HEK293 (cell line): ENCODE results near the gene RIGI.

ENCODE experiments used
- GLIS2 ChIP-seq: fragments of 450-650 bp; formaldehyde crosslinking; IDR thresholded peaks from 2 replicates; pipeline ENCODE4 v1.5.1; 2016; ENCODE audit warnings: missing biosample characterization, missing genetic modification characterization
- KLF9 ChIP-seq: fragments of 450-650 bp; formaldehyde crosslinking; IDR thresholded peaks from 2 replicates; pipeline ENCODE4 v1.5.1; 2016; ENCODE audit warnings: missing biosample characterization, missing genetic modification characterization, low read depth
- PATZ1 ChIP-seq: fragments of 450-650 bp; formaldehyde crosslinking; IDR thresholded peaks from 2 replicates; pipeline ENCODE4 v1.5.1; 2016; ENCODE audit warnings: missing biosample characterization, missing genetic modification characterization
- SCRT2 ChIP-seq: fragments of 450-650 bp; formaldehyde crosslinking; IDR thresholded peaks from 2 replicates; pipeline ENCODE4 v1.5.1; 2016; ENCODE audit warnings: missing biosample characterization, missing genetic modification characterization
- SP3 ChIP-seq: fragments of 450-650 bp; formaldehyde crosslinking; IDR thresholded peaks from 2 replicates; pipeline ENCODE4 v1.5.1; 2016; ENCODE audit warnings: missing biosample characterization, missing genetic modification characterization
- TRIM28 ChIP-seq: IDR thresholded peaks from 2 replicates; pipeline ENCODE4 v1.6.1; 2011; ENCODE audit warnings: low read length, control low read depth, borderline replicate concordance
- WT1 ChIP-seq: fragments of 450-650 bp; formaldehyde crosslinking; IDR thresholded peaks from 2 replicates; pipeline ENCODE4 v1.5.1; 2016; ENCODE audit warnings: missing biosample characterization, missing genetic modification characterization
- ZBTB20 ChIP-seq: fragments of 450-650 bp; formaldehyde crosslinking; IDR thresholded peaks from 2 replicates; pipeline ENCODE4 v1.5.1; 2016; ENCODE audit warnings: missing biosample characterization, missing genetic modification characterization
- ZBTB44 ChIP-seq: fragments of 450-650 bp; IDR thresholded peaks from 2 replicates; pipeline ENCODE4 v1.5.1; 2018; ENCODE audit warnings: missing biosample characterization, mild to moderate bottlenecking, missing genetic modification characterization
- ZBTB8A ChIP-seq: fragments of 450-650 bp; formaldehyde crosslinking; IDR thresholded peaks from 2 replicates; pipeline ENCODE4 v1.5.1; 2016; ENCODE audit warnings: missing biosample characterization, missing genetic modification characterization
- ZFHX2 ChIP-seq: fragments of 450-650 bp; formaldehyde crosslinking; conservative IDR thresholded peaks from 2 replicates; pipeline ENCODE4 v1.5.1; 2016; ENCODE audit warnings: missing biosample characterization, missing genetic modification characterization
- ZNF10 ChIP-seq: fragments of 450-650 bp; formaldehyde crosslinking; IDR thresholded peaks from 2 replicates; pipeline ENCODE4 v1.5.1; 2017; ENCODE audit warnings: missing biosample characterization, missing genetic modification characterization
- ZNF221 ChIP-seq: fragments of 450-650 bp; formaldehyde crosslinking; IDR thresholded peaks from 2 replicates; pipeline ENCODE4 v1.5.1; 2017; ENCODE audit warnings: missing biosample characterization, missing genetic modification characterization, borderline replicate concordance
- ZNF24 ChIP-seq: fragments of 450-650 bp; formaldehyde crosslinking; IDR thresholded peaks from 2 replicates; pipeline ENCODE4 v1.5.1; 2016; ENCODE audit warnings: missing biosample characterization, missing genetic modification characterization
- ZNF248 ChIP-seq: fragments of 450-650 bp; formaldehyde crosslinking; IDR thresholded peaks from 2 replicates; pipeline ENCODE4 v1.5.1; 2017; ENCODE audit warnings: missing biosample characterization, missing genetic modification characterization
- ZNF302 ChIP-seq: fragments of 450-650 bp; formaldehyde crosslinking; IDR thresholded peaks from 2 replicates; pipeline ENCODE4 v1.5.1; 2016; ENCODE audit warnings: missing biosample characterization, missing genetic modification characterization, low read depth
- ZNF335 ChIP-seq: fragments of 450-650 bp; formaldehyde crosslinking; conservative IDR thresholded peaks from 2 replicates; pipeline ENCODE4 v1.5.1; 2016; ENCODE audit warnings: missing biosample characterization, missing genetic modification characterization
- ZNF416 ChIP-seq: fragments of 450-650 bp; formaldehyde crosslinking; IDR thresholded peaks from 2 replicates; pipeline ENCODE4 v1.5.1; 2016; ENCODE audit warnings: missing biosample characterization, missing genetic modification characterization
- ZNF549 ChIP-seq: fragments of 450-650 bp; IDR thresholded peaks from 2 replicates; pipeline ENCODE4 v1.5.1; 2018; ENCODE audit warnings: missing biosample characterization, missing genetic modification characterization, mild to moderate bottlenecking, inconsistent platforms, moderate library complexity
- ZNF560 ChIP-seq: fragments of 450-650 bp; formaldehyde crosslinking; IDR thresholded peaks from 2 replicates; pipeline ENCODE4 v1.5.1; 2017; ENCODE audit warnings: missing biosample characterization, missing genetic modification characterization, borderline replicate concordance
- ZNF610 ChIP-seq: fragments of 450-650 bp; formaldehyde crosslinking; IDR thresholded peaks from 2 replicates; pipeline ENCODE4 v1.5.1; 2016; ENCODE audit warnings: missing biosample characterization, missing genetic modification characterization, borderline replicate concordance
- ZNF624 ChIP-seq: fragments of 450-650 bp; formaldehyde crosslinking; IDR thresholded peaks from 2 replicates; pipeline ENCODE4 v1.5.1; 2017; ENCODE audit warnings: missing biosample characterization, missing genetic modification characterization
- ZNF626 ChIP-seq: fragments of 450-650 bp; sonication (Bioruptor Pico); formaldehyde crosslinking; IDR thresholded peaks from 2 replicates; pipeline ENCODE4 v1.5.1; 2018; ENCODE audit warnings: missing biosample characterization, missing genetic modification characterization, inconsistent platforms
- ZNF677 ChIP-seq: fragments of 450-650 bp; IDR thresholded peaks from 2 replicates; pipeline ENCODE4 v1.5.0; 2018; ENCODE audit warnings: missing biosample characterization, mild to moderate bottlenecking, missing genetic modification characterization, moderate library complexity
- ZNF837 ChIP-seq: fragments of 450-650 bp; formaldehyde crosslinking; IDR thresholded peaks from 2 replicates; pipeline ENCODE4 v1.5.1; 2016; ENCODE audit warnings: missing biosample characterization, missing genetic modification characterization
- ZSCAN16 ChIP-seq: fragments of 450-650 bp; formaldehyde crosslinking; IDR thresholded peaks from 2 replicates; pipeline ENCODE4 v1.5.1; 2016; ENCODE audit warnings: missing biosample characterization, missing genetic modification characterization
- ZSCAN5A ChIP-seq: fragments of 450-650 bp; formaldehyde crosslinking; IDR thresholded peaks from 2 replicates; pipeline ENCODE4 v1.5.1; 2016; ENCODE audit warnings: missing biosample characterization, missing genetic modification characterization
- TF ChIP-seq, protein P1 (sequence below): fragments of 450-650 bp; formaldehyde crosslinking; IDR thresholded peaks from 2 replicates; pipeline ENCODE4 v1.5.1; 2016; ENCODE audit warnings: missing biosample characterization, missing genetic modification characterization
- TF ChIP-seq, protein P2 (sequence below): fragments of 450-650 bp; formaldehyde crosslinking; IDR thresholded peaks from 2 replicates; pipeline ENCODE4 v1.5.1; 2017; ENCODE audit warnings: missing biosample characterization, missing genetic modification characterization

RIGI gene

DNA sequence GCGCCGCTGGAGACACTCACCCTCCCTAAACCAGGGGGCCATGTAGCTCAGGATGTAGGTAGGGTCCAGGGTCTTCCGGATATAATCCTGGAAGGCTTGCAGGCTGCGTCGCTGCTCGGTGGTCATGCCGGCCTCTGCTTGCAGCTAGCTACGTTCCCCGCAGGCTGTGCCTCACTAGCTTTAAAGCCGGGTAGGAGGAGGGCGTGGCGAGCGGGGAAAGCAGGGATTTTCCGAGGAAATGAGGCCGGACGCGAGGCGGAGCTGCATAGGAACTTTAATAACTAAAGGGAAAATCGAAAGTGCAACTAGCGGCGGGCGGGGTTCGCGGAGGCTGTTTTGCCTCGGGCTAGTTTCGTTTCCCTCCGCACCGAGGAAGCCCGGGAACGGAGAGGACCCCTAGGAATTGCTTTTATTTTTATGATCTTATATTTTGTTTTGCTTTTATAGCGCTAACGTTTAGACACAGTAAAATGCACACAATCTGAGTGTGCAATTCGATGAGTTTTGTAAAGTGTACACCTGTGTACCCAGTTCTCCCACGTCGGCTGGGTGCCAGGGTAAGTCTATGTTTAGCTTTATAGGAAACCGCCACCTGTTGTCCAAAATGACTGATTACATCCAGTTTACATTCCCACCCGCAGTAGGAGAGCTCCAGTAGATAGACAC, at the start of gene RIGI (continued):
- TF ChIP-seq ZSCAN5A (tag by site-specific recombination) (no peak), GLIS2 (tag by site-specific recombination) (no peak), SP3 (tag by site-specific recombination) (peak; percentile 46; the same call in 1 of the 2 replicates), ZNF416 (tag by site-specific recombination) (no peak), ZBTB44 (tag by site-specific recombination) (peak; percentile 30; the same call in 1 of the 2 replicates), ZNF302 (tag by site-specific recombination) (no peak), ZNF10 (no peak), ZNF335 (tag by site-specific recombination) (peak; percentile 90), ZBTB20 (tag by site-specific recombination) (peak; percentile 70; the same call in 1 of the 2 replicates), ZNF626 (tag by site-specific recombination) (no peak), ZNF248 (tag by site-specific recombination) (no peak), ZNF560 (tag by site-specific recombination) (no peak), WT1 (tag by site-specific recombination) (no peak), ZNF624 (tag by site-specific recombination) (no peak), ZFHX2 (tag by site-specific recombination) (peak; percentile 24; the same call in 1 of the 2 replicates), ZNF221 (no peak), ZNF837 (tag by site-specific recombination) (no peak), KLF9 (tag by site-specific recombination) (peak; percentile 76), ZNF610 (no peak), TRIM28 (no peak), ZSCAN16 (tag by site-specific recombination) (no peak), PATZ1 (peak; percentile 41; the same call in 1 of the 2 replicates), SCRT2 (tag by site-specific recombination) (peak; percentile 97), ZNF677 (tag by site-specific recombination) (no peak), ZNF24 (tag by site-specific recombination) (no peak), ZBTB8A (tag by site-specific recombination) (no peak), ZNF549 (tag by site-specific recombination) (no peak)
- TF ChIP-seq, protein P1, sequence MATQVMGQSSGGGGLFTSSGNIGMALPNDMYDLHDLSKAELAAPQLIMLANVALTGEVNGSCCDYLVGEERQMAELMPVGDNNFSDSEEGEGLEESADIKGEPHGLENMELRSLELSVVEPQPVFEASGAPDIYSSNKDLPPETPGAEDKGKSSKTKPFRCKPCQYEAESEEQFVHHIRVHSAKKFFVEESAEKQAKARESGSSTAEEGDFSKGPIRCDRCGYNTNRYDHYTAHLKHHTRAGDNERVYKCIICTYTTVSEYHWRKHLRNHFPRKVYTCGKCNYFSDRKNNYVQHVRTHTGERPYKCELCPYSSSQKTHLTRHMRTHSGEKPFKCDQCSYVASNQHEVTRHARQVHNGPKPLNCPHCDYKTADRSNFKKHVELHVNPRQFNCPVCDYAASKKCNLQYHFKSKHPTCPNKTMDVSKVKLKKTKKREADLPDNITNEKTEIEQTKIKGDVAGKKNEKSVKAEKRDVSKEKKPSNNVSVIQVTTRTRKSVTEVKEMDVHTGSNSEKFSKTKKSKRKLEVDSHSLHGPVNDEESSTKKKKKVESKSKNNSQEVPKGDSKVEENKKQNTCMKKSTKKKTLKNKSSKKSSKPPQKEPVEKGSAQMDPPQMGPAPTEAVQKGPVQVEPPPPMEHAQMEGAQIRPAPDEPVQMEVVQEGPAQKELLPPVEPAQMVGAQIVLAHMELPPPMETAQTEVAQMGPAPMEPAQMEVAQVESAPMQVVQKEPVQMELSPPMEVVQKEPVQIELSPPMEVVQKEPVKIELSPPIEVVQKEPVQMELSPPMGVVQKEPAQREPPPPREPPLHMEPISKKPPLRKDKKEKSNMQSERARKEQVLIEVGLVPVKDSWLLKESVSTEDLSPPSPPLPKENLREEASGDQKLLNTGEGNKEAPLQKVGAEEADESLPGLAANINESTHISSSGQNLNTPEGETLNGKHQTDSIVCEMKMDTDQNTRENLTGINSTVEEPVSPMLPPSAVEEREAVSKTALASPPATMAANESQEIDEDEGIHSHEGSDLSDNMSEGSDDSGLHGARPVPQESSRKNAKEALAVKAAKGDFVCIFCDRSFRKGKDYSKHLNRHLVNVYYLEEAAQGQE = no peak
- TF ChIP-seq, protein P2, sequence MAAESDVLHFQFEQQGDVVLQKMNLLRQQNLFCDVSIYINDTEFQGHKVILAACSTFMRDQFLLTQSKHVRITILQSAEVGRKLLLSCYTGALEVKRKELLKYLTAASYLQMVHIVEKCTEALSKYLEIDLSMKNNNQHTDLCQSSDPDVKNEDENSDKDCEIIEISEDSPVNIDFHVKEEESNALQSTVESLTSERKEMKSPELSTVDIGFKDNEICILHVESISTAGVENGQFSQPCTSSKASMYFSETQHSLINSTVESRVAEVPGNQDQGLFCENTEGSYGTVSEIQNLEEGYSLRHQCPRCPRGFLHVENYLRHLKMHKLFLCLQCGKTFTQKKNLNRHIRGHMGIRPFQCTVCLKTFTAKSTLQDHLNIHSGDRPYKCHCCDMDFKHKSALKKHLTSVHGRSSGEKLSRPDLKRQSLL (tag by site-specific recombination) = no peak
